Tibial nerve (tissue), 4 donors: Measurements from ENCODE around the gene BBS1.

Experiments used
- EP300 ChIP-seq, 2 donors: sonication (generic); formaldehyde crosslinking; IDR thresholded peaks; one replicate each; pipeline ENCODE4 v1.6.1; 2017; ENCODE audit warnings: antibody characterized with exemption in 2 of 2, mild to moderate bottlenecking in 1 of 2
- POLR2A ChIP-seq, 2 donors: fragments of 450-650 bp; IDR thresholded peaks; one replicate each; pipeline ENCODE4 v1.6.1; 2017; ENCODE audit warnings: antibody characterized with exemption in 2 of 2, mild to moderate bottlenecking in 2 of 2, moderate library complexity in 2 of 2
- TF ChIP-seq, protein P1 (sequence below), 5 experiments: fragments of 200-600 bp in 3 of 5; fragments of 450-650 bp in 2 of 5; sonication (generic) in 3 of 5; IDR thresholded peaks; one replicate each; pipeline ENCODE4 v1.5.1; 2016 to 2019; ENCODE audit warnings: antibody characterized with exemption in 5 of 5, mild to moderate bottlenecking in 3 of 5, moderate library complexity in 2 of 5

GRCh38 chr11:66473167-66473566 lies 37.3 kb upstream of the BBS1 start:
- TF ChIP-seq, protein P1, sequence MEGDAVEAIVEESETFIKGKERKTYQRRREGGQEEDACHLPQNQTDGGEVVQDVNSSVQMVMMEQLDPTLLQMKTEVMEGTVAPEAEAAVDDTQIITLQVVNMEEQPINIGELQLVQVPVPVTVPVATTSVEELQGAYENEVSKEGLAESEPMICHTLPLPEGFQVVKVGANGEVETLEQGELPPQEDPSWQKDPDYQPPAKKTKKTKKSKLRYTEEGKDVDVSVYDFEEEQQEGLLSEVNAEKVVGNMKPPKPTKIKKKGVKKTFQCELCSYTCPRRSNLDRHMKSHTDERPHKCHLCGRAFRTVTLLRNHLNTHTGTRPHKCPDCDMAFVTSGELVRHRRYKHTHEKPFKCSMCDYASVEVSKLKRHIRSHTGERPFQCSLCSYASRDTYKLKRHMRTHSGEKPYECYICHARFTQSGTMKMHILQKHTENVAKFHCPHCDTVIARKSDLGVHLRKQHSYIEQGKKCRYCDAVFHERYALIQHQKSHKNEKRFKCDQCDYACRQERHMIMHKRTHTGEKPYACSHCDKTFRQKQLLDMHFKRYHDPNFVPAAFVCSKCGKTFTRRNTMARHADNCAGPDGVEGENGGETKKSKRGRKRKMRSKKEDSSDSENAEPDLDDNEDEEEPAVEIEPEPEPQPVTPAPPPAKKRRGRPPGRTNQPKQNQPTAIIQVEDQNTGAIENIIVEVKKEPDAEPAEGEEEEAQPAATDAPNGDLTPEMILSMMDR (IDR thresholded peaks at IDR 0.05) = no peak
- TF ChIP-seq POLR2A (IDR thresholded peaks at IDR 0.05) (no peak), EP300 (IDR thresholded peaks at IDR 0.05) (no peak)
